Vagina (tissue), 2 donors: ENCODE measurements around the gene HTR1B. TPM values are rescaled to one million over a fixed set of nuclear protein-coding genes. Genes with fewer than 3 reads are reported as not detected.

ENCODE experiments used
- DNase-seq, 2 donors: peaks; one replicate each; pipeline ENCODE4 v3.0.0-alpha.2; 2017; ENCODE audit errors: extremely low spot score in 2 of 2
- H3K27ac ChIP-seq: fragments of 200-600 bp; sonication (generic); one replicate; pipeline ENCODE4 v1.5.1; 2019
- H3K27me3 ChIP-seq: fragments of 200-600 bp; sonication (generic); one replicate; pipeline ENCODE4 v1.5.1; 2019
- H3K36me3 ChIP-seq, 2 donors: fragments of 200-600 bp; sonication (generic); one replicate each; pipeline ENCODE4 v1.5.1; 2017 to 2019
- H3K4me1 ChIP-seq: fragments of 200-600 bp; sonication (generic); one replicate; pipeline ENCODE4 v1.5.1; 2019
- H3K4me3 ChIP-seq, 2 donors: fragments of 200-600 bp; sonication (generic); 1 replicate in 1 of 2; 2 replicates in 1 of 2; pipeline ENCODE4 v1.5.1; 2016 to 2019
- H3K9me3 ChIP-seq: fragments of 200-600 bp; sonication (generic); one replicate; pipeline ENCODE4 v1.5.1; 2019
- CTCF ChIP-seq, 3 experiments: fragments of 450-650 bp in 2 of 3; fragments of 200-600 bp in 1 of 3; sonication (generic) in 1 of 3; IDR thresholded peaks; one replicate each; pipeline ENCODE4 v1.5.1; 2017 to 2019; ENCODE audit warnings: antibody characterized with exemption in 3 of 3, mild to moderate bottlenecking in 2 of 3, moderate library complexity in 2 of 3
- POLR2A ChIP-seq, 2 donors: fragments of 450-650 bp; IDR thresholded peaks; one replicate each; pipeline ENCODE4 v1.6.1; 2017; ENCODE audit warnings: antibody characterized with exemption in 2 of 2, mild to moderate bottlenecking in 2 of 2, moderate library complexity in 2 of 2
- POLR2AphosphoS5 ChIP-seq, 2 donors: sonication (generic); formaldehyde crosslinking; IDR thresholded peaks; one replicate each; pipeline ENCODE4 v1.9.0; 2017; ENCODE audit warnings: antibody characterized with exemption in 2 of 2, mild to moderate bottlenecking in 2 of 2, low read depth in 1 of 2; ENCODE audit not compliant: insufficient read depth in 1 of 2
- intact Hi-C: fragments of 100-400 bp; cut with DNase I; formaldehyde crosslinking; loops from one replicate; pipeline ENCODE4 v1.15.1; 2023
- total RNA-seq: library from RNA; depleted of rRNA; stranded (reverse); fragments of >200 nt; gene quantifications from one replicate; pipeline ENCODE4 v1.2.3, GENCODE V29; 2016

Gene HTR1B
- not detected for total RNA-seq

- Histone ChIP-seq H3K36me3 (no peaks in the 10 kb centered on the region), H3K9me3 (no peaks in the 10 kb centered on the region), H3K4me3 (peak within 1 kb of the TSS; percentile 35 to 43), H3K27ac (no peak within 1 kb of the TSS), H3K27me3 (no peaks in the 10 kb centered on the region), H3K4me1 (peaks cover 6% of the 10 kb centered on the region)
- no peak for DNase-seq
- TF ChIP-seq POLR2AphosphoS5 (IDR thresholded peaks at IDR 0.05; ENCODE audit: insufficient read depth in 1 of 2, low read depth in 1 of 2) = no peak
- no peak for TF ChIP-seq CTCF (IDR thresholded peaks at IDR 0.05)
- no peak for TF ChIP-seq POLR2A (IDR thresholded peaks at IDR 0.05)
- intact Hi-C loops = no loop called here
Measured at GRCh38 chr6:77463308-77463860, at the start of gene HTR1B. Gene HTR1B, minus strand, starts transcription at chr6:77463491. Its CDS starts 88 bp downstream, at chr6:77463403.

GRCh38 chr6:77512554-77512953, 49.3 kb upstream of the HTR1B start:
- no peak for DNase-seq
- H3K36me3 ChIP-seq = no peaks in the 10 kb centered on the region
- H3K4me3 ChIP-seq = no peak overlapping the region
- no peaks in the 10 kb centered on the region for H3K27me3 ChIP-seq
- H3K4me1 ChIP-seq = no peaks in the 10 kb centered on the region
- no peaks in the 10 kb centered on the region for H3K9me3 ChIP-seq
- no peak overlapping the region for H3K27ac ChIP-seq
- intact Hi-C loops = no loop called here
- TF ChIP-seq POLR2AphosphoS5 (IDR thresholded peaks at IDR 0.05; ENCODE audit: insufficient read depth in 1 of 2, low read depth in 1 of 2) (no peak), POLR2A (IDR thresholded peaks at IDR 0.05) (no peak), CTCF (IDR thresholded peaks at IDR 0.05) (no peak)

GRCh38 chr6:77511860-77512259, 48.6 kb upstream of the HTR1B start:
- H3K4me1 ChIP-seq = no peaks in the 10 kb centered on the region
- no peaks in the 10 kb centered on the region for H3K36me3 ChIP-seq
- H3K4me3 ChIP-seq = no peak overlapping the region
- H3K27me3 ChIP-seq = no peaks in the 10 kb centered on the region
- intact Hi-C loops = no loop called here
- DNase-seq = no peak
- no peaks in the 10 kb centered on the region for H3K9me3 ChIP-seq
- no peak for TF ChIP-seq CTCF (IDR thresholded peaks at IDR 0.05)
- no peak for TF ChIP-seq POLR2A (IDR thresholded peaks at IDR 0.05)
- H3K27ac ChIP-seq = no peak overlapping the region

GRCh38 chr6:77502981-77503380, 39.7 kb upstream of the HTR1B start:
- no peak for DNase-seq
- Histone ChIP-seq H3K4me3 (no peak overlapping the region), H3K27ac (no peak overlapping the region), H3K27me3 (no peaks in the 10 kb centered on the region), H3K36me3 (no peaks in the 10 kb centered on the region), H3K4me1 (no peaks in the 10 kb centered on the region), H3K9me3 (no peaks in the 10 kb centered on the region)
- TF ChIP-seq CTCF (IDR thresholded peaks at IDR 0.05) (no peak), POLR2AphosphoS5 (IDR thresholded peaks at IDR 0.05; ENCODE audit: insufficient read depth in 1 of 2, low read depth in 1 of 2) (no peak), POLR2A (IDR thresholded peaks at IDR 0.05) (no peak)
- intact Hi-C loops = no loop called here

- intact Hi-C loops = no loop called here
Measured at GRCh38 chr6:77492530-77492929, 29.2 kb upstream of the HTR1B start.

More at GRCh38 chr6:77492530-77492929, 29.2 kb upstream of the HTR1B start:
- Histone ChIP-seq H3K4me1 (no peaks in the 10 kb centered on the region), H3K27me3 (no peaks in the 10 kb centered on the region), H3K27ac (no peak overlapping the region), H3K9me3 (no peaks in the 10 kb centered on the region), H3K36me3 (no peaks in the 10 kb centered on the region), H3K4me3 (no peak overlapping the region)
- no peak for TF ChIP-seq CTCF (IDR thresholded peaks at IDR 0.05)
- no peak for TF ChIP-seq POLR2A (IDR thresholded peaks at IDR 0.05)
- TF ChIP-seq POLR2AphosphoS5 (IDR thresholded peaks at IDR 0.05; ENCODE audit: insufficient read depth in 1 of 2, low read depth in 1 of 2) = no peak
- no peak for DNase-seq
